DMS 273 treated with DMSO at 0.1 percent for 48 hours (cell line): Measurements from ENCODE around the gene DYNLL1.
"Not testable (repeated sequence)": the region's sequence is repeated elsewhere in the genome, so short reads cannot be mapped to it uniquely, and the experiment has no call there.

ENCODE experiments used
- DNase-seq: peaks from one replicate; lab custom pipeline; 2025; lab: John Stamatoyannopoulos, UW

DYNLL1 gene

DNA sequence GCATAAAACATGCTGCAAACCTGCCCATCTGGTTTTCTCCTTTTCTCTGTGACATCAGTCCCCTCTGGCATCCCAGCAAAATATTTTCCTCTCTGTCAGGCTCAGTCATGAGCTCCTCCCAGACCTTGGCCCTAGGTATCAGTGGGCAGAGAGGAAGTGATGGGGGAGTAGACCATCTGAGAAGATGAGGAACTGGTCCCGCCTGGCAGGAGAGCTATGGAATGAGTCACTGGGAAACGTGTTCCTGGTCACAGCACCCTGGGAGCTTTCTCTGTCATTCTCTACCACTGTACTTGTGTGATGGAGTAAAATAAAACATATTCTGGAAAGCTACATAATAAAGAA lies 21.3 kb upstream of the DYNLL1 start:
- no peak for DNase-seq

DNA sequence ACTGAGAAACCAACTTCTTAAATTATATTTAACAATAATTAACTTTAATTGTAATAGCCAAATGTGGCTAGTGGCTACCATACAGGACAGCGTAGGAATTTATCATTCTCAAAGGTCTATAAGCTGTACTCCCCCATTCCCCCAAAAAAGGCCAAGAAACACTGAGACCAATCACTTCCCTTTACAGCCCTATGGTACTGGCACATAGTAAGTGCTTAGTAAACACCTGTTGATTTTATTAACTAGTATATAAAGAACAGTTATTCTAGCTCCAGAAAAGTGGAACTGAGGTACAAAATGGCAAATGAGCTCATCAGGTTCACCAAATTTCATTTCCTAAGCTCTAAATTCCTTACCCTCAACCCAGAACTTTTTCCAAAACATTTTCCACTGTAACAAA lies 20.3 kb upstream of the DYNLL1 start:
- no peak for DNase-seq

DNA sequence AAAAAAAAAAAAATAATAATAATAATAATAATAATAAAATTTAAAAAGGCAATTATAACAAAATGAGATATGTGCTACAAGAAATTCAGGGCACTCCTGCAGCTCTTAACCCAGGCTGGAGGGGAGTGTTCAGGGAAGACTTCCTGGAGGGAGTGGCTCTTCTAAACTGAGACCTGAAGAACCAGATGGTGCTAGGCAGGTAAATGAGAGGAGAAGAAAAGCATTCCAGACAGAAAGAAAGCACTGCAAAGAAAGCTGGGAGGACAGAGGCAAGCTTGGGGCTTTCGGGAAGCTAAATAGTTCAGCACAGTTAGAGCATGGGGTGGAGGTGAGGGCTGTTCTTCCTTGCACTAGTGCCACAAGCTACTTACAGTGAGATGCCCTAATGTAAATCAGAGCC lies 16.5 kb upstream of the DYNLL1 start:
- DNase-seq: no peak

DNA sequence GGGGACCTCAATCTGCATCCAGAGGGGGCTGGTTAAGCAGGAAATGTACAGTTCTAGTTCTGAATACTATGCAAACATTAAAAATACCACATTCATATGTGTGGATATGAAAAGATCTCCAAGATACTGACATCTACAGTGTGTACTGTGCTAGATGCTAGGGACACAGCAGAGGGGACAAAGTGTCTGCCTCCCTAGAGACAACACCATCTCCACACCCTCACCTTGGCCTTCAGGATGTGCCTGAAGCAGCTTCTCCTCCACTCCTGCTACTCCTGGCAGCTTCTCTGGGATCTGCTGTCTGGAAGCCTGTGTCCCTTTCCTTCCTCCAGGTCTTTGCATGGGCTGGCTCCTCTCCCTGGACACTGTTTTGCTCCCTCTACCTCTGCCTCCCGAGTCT lies 15.7 kb upstream of the DYNLL1 start:
- no peak for DNase-seq

DNA sequence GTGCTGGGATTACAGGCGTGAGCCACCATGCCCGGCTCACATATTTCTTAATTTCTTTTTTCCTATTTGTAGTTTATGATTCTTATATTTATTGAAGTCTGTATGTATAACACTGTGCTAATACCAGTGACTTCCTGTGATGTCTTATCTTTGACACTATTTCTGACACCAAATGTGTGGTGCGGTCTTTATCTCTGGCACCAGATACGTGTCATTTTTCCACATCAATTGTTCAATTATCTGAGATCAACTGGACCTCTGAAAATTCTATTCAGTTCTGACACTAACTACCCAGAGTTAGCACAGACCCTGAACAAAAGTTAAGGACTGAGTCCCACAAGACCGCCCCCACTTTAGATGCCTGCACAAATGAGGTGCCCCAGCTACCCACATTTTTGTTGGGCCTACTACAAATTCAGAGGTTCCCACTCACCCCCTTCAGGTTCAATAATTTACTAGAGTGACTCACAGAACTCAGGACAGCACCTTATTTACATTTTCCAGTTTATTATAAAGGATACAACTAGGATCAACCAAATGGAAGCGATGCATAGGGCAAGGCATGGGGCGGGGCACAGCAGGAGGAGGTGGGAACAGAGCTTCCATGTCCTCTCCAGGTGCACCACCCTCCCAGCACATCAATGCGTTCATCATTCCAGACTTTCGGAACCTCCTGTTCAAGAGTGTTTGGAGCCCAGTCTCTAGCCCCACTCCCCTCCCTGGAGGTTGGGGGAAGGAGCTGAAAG lies 14.7 kb upstream of the DYNLL1 start:
- DNase-seq: no peak

DNA sequence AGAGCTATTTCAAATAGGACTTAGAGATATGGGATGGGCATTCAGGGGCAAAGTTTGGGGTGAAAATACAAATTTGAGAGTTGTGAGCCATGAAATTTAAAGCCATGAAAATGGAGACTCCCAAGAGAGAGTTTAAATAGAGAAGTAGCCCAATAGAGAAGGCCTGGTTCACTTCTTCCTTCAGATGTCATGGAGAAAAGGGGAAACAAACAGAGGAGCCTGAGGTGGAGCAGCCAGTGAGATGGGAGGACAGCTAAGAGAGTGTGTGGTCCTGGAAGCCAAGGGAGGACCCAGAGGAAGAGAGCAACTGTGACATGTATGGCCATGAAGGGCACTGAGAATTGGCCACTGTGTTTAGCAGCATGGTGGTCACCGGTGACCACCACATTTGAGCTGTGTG lies 12.3 kb upstream of the DYNLL1 start:
- no peak for DNase-seq

DNA sequence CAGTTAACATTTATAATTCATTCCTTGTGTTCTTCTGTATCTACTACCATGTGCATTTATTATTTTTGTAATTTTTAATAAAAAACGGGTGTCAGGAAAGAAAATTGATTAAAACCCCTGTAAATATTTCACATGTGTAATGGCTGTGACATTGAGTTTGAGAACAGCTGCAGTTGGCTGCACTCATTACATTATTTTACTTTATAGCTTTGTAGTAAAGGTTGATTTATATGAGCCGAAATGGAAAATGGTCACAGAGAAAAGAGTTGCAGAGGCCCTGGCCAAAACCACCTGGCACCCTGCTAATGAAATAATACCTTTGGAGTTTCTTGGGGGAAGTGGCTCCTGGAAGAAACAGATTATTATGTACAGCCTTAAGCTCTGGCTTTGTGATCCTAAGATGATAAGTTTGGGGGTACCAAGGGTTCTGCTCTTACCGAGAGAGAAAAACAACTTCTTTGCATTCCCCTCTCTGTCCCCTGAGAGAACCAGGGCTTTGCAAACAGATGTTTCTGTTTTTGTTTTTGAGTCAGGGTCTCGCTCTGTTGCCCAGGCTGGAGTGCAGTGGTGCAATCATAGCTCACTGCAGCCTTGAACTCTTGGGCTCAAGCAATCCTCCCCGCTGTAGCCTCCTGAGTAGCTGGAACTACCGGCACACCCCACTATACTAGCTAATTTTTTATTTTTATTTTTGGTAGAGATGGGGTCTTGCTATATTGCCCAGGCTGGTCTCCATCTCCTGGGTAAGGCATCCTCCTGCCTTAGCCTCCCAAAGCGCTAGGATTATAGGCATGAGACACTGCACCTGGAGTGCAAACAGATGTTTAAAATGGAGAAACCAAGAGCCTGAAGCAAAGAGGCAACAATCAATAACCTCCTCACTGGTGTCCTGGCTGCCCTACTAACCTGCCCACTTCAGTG lies 9.7 kb upstream of the DYNLL1 start:
- DNase-seq: no peak

DNA sequence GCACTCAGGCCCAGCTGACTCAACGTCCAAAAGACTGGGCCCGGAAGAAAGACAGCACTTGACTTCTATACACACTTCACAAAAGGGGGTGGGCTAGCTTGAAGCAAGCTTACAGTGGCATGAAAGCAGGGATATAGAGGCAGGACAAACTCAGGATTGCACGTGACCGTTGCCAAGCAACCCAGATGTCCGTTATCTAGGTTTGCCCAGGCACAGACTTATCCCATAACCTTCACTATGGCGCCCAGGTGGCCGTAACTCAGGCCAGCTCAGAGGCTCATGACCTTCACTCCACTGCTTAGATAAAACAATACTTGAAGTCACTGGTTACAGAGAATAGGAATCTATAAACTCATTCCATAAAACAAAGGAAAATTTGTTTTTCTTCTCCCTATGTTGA lies 8.4 kb upstream of the DYNLL1 start:
- not testable (repeated sequence) for DNase-seq

DNA sequence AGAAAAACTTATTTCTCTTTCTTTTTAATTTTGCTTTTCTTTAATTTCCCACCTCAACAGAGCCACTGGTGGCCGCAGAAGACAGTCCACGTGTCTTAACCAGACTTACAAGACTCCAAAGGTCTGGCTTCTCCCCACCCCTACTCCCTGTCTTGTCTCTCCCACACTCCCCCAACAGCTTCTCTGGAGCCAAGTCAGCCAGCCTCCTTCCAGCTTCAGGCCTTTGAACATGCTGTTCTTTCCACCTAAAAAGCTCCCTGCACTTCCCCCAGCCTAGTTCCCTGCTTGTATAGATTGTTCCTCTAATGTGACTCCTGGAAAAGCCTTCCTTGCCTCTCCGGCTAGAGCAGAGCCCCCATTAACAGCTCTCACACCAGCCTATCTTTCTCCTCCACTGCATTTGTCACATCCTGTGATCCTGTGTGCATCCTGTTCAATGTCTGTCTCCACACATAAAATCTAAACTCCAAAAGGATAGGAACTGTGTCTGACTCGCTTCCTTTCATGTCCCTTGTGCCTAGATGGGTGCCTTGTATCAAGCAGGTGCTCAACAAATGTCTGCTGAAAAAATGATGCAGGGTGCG lies 7.8 kb upstream of the DYNLL1 start:
- DNase-seq: no peak

DNA sequence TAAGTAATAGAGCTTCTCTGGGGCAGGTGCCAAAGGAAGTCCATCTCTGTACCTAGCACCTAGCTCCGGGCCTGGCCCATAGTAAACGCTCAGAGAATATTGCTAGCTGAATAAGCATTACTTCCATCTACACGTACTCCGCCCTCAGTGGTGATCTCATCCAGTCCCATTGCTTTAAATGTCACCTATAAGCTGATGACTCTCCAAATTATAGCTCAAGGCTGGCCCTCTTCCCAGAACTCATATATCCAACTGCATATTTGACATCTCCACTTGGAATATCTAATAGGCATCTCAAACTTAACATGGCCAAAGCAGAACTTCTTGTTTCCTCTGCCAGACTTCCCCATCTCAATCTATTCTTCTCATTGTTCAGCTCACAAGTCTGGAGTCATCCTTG lies 6.9 kb upstream of the DYNLL1 start:
- DNase-seq: no peak

DNA sequence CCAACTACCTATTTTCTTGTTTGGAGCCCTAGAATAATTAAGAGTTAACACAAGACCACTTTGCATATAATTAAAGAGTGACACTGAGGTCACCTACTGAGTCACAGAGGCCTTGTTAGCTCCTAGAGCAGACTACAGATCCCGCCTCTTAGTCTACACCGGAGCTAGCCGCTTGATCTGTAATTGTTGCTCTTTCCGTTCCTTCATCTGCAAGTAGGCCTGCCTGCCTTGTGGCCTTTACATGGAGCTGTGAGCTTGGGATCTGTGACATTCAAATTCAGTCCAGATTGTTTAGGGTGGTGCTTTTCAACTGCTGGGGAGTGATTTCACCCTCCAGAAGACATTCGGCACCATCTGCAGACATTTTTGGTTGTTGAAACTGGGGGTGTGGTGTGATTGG lies 5.6 kb upstream of the DYNLL1 start:
- DNase-seq: no peak

DNA sequence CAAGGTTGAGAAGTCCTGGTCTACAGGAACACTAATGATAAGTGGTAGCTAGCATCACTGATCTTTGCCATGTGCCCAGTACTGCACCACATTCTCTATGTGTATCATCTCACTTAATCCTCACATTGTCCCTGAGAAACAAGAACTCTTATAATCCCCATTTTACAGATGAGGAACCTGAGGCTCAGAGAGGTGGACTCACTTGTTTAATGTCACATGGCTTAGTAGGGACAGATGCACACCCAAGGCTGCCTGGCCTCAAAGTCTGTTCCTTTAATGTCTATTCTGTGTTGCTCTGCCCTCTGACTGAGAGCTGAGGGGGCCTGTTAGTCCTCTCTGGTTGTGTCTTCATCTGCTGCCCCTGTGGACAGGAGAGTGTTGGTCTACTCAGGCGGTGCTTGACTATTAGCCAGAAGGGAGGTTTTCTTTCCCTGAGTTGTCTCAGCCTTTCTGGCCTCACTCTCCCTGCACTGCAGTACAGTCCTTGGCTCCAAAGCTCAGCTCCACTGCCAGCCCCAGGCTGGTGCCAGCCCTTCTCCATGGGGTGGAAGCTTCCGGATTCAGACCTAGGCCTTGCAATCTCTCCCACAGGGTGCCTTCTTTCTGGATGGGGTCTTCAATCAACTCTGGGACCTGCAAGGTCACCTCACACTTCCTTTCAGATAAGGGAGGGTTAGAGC lies 4.9 kb upstream of the DYNLL1 start:
- no peak for DNase-seq

DNA sequence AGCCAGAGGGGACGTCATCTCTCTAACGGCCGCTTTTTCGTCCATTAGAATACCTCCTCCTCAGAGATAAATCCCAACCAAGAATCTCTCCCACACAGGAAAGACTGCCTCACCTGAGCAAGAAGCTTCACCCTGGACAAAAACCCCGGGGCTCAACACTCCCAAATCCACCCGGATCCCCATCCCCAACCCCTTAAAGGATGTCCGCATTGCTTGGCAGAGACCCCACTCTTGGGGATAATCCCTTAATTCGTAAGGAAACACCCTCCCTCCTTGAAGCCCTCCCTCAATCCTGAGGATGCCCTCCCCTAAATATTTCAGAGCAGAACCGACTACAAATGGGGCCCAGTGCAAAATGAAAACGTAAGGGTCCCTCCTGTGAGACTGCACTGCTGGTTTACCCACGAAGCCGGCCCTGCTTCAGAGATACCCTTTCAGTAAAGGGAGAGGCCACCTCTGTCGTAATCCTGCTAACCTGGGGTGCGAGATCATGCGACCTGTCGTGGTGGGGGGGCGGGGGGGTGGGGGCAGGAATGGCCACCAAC lies 655 bp upstream of the DYNLL1 start:
- no peak for DNase-seq

DNA sequence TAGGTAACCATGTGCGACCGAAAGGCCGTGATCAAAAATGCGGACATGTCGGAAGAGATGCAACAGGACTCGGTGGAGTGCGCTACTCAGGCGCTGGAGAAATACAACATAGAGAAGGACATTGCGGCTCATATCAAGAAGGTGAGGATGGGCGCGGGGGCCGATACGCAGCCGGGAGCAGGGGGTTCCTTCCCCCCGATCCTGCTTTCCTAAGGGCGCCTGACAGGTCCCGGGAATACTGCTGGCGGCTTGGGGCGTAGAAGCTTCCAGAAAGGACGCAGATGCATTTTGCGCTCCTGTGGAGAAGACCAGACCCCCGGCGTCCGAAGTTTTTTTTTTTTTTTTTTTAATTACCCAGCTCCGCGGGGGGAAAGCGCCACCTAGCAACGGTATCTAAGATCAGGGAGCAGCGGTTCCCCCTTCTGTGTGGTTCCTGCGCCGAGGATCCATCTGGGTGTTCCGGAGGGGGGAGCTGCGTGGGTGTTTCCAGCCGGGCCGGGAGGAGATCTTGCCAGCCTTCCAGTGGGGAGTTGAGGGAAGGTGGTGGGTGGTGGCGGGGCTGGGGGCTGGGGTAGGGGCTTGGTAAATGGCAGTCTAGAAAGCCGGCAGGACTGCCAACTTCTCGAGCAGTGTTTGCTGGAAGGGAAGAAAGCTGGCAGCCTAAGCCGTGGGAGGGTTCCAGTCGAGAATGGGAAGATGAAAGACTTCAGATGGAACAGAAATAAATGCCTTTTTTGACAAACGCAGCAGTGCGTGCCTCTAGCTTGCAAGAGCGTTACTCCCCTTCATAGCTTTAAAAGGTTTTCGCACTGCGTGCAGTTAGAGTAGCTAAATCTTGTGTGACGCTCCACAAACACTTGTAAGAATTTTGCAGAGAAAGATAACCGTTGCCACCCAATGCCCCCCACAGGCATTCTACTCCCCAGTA lies 764 bp downstream of the DYNLL1 start:
- DNase-seq: no peak

DNA sequence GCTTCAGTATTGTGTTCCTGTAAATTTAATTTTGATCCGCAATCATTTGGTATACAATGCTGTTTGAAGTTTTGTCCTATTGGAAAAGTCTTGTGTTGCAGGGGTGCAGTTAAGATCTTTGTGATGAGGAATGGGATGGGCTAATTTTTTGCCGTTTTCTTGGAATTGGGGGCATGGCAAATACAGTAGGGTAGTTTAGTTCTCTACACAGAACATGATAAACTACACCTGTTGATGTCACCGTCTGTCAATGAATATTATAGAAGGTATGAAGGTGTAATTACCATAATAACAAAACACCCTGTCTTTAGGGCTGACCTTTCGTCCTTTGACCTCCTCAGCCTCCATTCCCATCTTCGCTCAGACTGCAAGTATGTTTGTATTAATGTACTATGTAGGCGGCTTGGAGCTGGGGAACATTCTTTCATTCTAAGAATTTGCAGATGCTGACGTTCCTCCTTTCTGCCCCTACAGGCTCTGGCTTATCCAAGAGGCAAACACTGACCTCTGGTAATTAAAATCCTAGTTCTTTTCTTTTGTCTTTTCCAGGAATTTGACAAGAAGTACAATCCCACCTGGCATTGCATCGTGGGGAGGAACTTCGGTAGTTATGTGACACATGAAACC lies 1.7 kb downstream of the DYNLL1 start:
- DNase-seq: no peak

DNA sequence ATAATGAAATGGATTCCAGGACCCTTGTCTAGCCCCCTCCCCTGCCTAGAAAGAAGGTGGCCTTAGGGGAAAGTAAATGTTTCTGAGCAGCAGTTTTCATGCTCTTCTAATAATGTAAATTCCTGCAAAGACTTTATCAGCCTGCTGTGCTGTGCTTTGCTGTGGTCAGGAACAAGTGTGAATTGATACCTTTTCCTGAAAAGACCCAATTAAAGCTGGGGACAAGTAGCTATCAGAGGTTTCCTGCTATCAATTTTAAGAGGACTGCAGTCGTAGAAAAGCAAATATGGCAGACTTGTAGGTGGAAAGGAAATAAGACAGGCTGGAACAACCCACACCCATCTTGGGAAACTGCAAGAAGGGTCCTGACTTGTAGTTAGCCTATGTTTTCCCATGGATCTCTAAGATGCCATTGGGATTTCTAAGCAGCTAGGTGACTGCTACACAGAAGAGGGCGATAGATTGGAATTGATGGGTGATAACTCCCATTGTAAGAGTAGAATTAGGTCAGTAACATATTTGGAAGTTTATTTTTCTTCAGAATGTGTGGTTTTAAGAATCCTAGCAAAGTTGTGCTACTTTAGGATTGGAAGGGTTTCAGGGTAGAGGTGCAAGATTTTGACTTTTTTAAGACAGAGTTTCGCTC lies 3.1 kb downstream of the DYNLL1 start:
- no peak for DNase-seq

DNA sequence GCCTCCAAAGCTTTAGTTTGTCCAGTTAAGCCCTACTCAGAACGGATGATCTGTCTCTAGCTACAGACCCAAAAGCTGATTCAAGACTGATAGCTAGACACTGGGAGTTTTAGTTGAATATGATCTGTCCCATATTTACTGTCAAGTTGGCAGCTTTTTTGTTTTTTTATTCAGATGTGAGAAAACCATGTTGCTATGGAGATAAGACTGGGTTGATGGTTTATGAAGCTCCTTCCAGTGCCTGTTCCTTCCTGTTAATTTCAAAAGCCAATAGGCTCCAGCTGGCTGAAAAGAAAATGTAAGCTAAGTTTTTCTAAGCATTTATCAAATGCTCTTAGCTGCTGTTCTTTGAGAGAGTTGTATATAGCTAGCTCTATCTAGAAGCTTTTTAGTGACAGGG lies 4.7 kb downstream of the DYNLL1 start:
- no peak for DNase-seq

DNA sequence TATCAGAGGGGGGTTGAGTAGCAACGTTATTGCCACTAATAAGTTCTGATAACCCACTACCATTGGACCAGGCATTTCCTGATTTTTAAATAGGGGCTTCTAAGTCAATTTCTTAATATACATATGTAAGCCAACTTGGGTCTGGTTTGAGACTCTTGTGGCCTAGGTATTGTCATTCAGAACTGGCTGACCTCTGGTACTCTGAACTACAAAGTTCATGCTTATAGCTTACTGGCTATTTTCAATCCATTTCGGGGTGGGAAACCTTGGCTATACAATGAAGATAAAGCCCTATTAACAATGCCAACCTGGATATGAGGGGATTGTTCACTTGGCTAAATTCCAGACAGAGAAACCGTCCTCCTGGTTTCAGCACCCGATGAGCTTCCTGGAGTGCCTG lies 8.7 kb downstream of the DYNLL1 start:
- DNase-seq: no peak

DNA sequence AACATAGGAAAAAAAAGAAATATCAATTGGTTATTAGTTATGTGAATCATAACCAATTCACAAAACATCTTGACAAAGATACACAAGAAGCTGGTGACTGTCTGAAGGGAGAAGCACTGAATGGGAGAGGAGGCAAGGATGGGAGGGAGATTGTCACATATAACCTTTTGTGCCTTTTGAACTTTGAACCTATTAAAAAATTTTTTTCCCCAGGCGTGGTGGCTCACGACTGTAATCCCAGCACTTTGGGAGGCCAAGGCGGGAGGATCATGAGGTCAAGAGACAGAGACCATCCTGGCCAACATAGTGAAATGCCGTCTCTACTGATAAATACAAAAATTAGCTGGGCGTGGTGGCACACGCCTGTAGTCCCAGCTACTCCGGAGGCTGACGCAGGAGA lies 12.6 kb downstream of the DYNLL1 start:
- no peak for DNase-seq

DNA sequence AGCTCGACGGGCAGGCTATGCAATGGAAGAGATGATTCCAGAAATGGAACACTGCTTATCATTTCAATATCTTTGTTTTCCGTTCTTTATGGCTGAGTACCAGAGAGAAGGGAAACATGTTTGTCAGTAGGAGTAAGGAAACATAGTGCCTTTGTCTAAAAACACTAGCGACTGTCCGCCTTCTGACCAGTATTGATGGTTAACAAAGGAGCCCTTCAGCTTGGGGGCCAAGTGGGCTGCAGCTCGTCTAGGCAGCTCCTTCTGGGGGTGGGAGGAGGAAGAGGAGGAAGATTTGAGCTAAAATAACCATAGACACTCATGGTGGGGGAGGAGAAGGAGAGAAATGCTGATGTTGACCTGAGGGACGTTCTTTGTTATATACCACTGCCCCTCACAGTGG lies 18.1 kb downstream of the DYNLL1 start:
- DNase-seq: no peak
